K562 (cell line): Measurements from ENCODE around the gene ZDHHC18. TPM values are rescaled to one million over a fixed set of nuclear protein-coding genes. Genes with fewer than 3 reads are reported as not detected.
A peak's percentile ranks its signal among the peaks of the same experiment; 100 is the strongest.
"Not testable (repeated sequence)": the region's sequence is repeated elsewhere in the genome, so short reads cannot be mapped to it uniquely, and the experiment has no call there.

ENCODE experiments used
- ATAC-seq: fragments of 200-7000 bp; cut with Tn5 transposase; 3 replicates; pipeline ENCODE4 v1.9.1; 2020; ENCODE audit warnings: moderate library complexity
- BruUV-seq: library from RNA; stranded (reverse); fragments of 400-500 nt; replicated peaks from 2 replicates; lab custom pipeline; 2021; lab: Mats Ljungman, UMichigan
- CTCF ChIA-PET: fragments of 300-600 bp; formaldehyde crosslinking; extraction: SDS; loops from one replicate; lab custom pipeline; 2021; ENCODE audit warnings: low intra/inter-chr PET ratio; lab: Yijun Ruan, JAX
- POLR2A ChIA-PET: fragments of 300-600, 350-650 bp; sonication (Branson Sonifier 250); formaldehyde crosslinking; extraction: SDS; loops from one replicate; lab custom pipeline; 2021; ENCODE audit warnings: antibody characterized with exemption, inconsistent platforms; lab: Yijun Ruan, JAX
- DNase-seq, 4 experiments: peaks; one replicate each; pipeline versions ENCODE4 v3.0.0 to v3.0.0-alpha.2; 2011 to 2018; ENCODE audit warnings: low spot score in 3 of 4, mixed read lengths in 3 of 4; ENCODE audit errors: extremely low read depth in 1 of 4
- FAIRE-seq: peaks from 2 replicates; lab custom pipeline; 2011; peaks lifted over from hg19 to GRCh38; lab: Jason Lieb, UNC
- H2AFZ ChIP-seq: 2 replicates; pipeline ENCODE4 v1.6.0; 2011; ENCODE audit warnings: low read depth, low read length, control low read depth, inconsistent platforms
- H3K27ac ChIP-seq: fragments of 200-600 bp; 3 replicates; pipeline ENCODE4 v1.8.0; 2011; ENCODE audit warnings: low read depth, mild to moderate bottlenecking, control low read depth, inconsistent platforms, low read length, moderate library complexity, mixed read lengths; ENCODE audit errors: extremely low read depth
- H3K27me3 ChIP-seq, 2 experiments: fragments of 300-600 bp in 1 of 2; 2 replicates in 1 of 2; 3 replicates in 1 of 2; pipeline versions ENCODE4 v1.6.0 to v1.8.0; 2011; ENCODE audit warnings: inconsistent platforms in 2 of 2, low read length in 2 of 2, mild to moderate bottlenecking in 1 of 2, mixed read lengths in 1 of 2, moderate library complexity in 1 of 2; ENCODE audit not compliant: control insufficient read depth in 2 of 2, insufficient read depth in 2 of 2
- H3K36me3 ChIP-seq: fragments of 300-600 bp; 3 replicates; pipeline ENCODE4 v1.8.0; 2011; ENCODE audit warnings: mild to moderate bottlenecking, low read length, inconsistent platforms; ENCODE audit not compliant: control insufficient read depth, insufficient read depth
- H3K4me1 ChIP-seq, 2 experiments: fragments of 200-600 bp in 1 of 2; replicated peaks in 1 of 2; 2 replicates in 1 of 2; 3 replicates in 1 of 2; pipeline versions ENCODE4 v1.5.1 to v1.8.0; 2011; ENCODE audit warnings: inconsistent platforms in 2 of 2, low read length in 2 of 2, mild to moderate bottlenecking in 1 of 2, mixed read lengths in 1 of 2, moderate library complexity in 1 of 2; ENCODE audit not compliant: control insufficient read depth in 2 of 2, insufficient read depth in 2 of 2
- H3K4me2 ChIP-seq: 2 replicates; pipeline ENCODE4 v1.6.1; 2011; ENCODE audit warnings: low read length, control low read depth, inconsistent platforms, mixed read lengths; ENCODE audit not compliant: insufficient read depth
- H3K4me3 ChIP-seq: fragments of 200-600 bp; sonication (generic), shearing (Covaris generic); 2 replicates; pipeline ENCODE4 v1.5.1; 2016; ENCODE audit warnings: control low read depth, inconsistent platforms
- H3K79me2 ChIP-seq: fragments of 200-600 bp; 3 replicates; pipeline ENCODE4 v1.8.0; 2011; ENCODE audit warnings: low read length, inconsistent platforms; ENCODE audit not compliant: control insufficient read depth, insufficient read depth
- H3K9ac ChIP-seq, 2 experiments: 2 replicates each; pipeline versions ENCODE4 v1.6.0 to v1.6.1; 2011; ENCODE audit warnings: low read depth in 2 of 2, low read length in 2 of 2, control low read depth in 1 of 2, inconsistent platforms in 1 of 2, mild to moderate bottlenecking in 1 of 2, mixed read lengths in 1 of 2; ENCODE audit not compliant: insufficient read depth in 1 of 2
- H3K9me1 ChIP-seq: one replicate; pipeline ENCODE4 v1.6.0; 2011; ENCODE audit warnings: inconsistent platforms, mild to moderate bottlenecking, low read length, moderate library complexity; ENCODE audit not compliant: control insufficient read depth, insufficient read depth
- H3K9me3 ChIP-seq: replicated peaks from 2 replicates; pipeline ENCODE4 v1.5.1; 2011; ENCODE audit warnings: low read depth, low read length, inconsistent platforms; ENCODE audit not compliant: control insufficient read depth, insufficient read depth
- H4K20me1 ChIP-seq: replicated peaks from 2 replicates; pipeline ENCODE4 v1.6.1; 2011; ENCODE audit warnings: low read length, inconsistent platforms, mixed read lengths; ENCODE audit not compliant: control insufficient read depth, insufficient read depth
- CEBPG ChIP-seq, 3 experiments: fragments of 200-800 bp in 1 of 3; sonication (Bioruptor generic) in 1 of 3; sonication (generic) in 1 of 3; formaldehyde crosslinking in 1 of 3; IDR thresholded peaks in 2 of 3; conservative IDR thresholded peaks in 1 of 3; 2 replicates each; pipeline versions ENCODE4 v1.6.1 to v1.8.0; 2016 to 2022; ENCODE audit warnings: missing compliant biosample characterization in 2 of 3, missing genetic modification characterization in 2 of 3, mild to moderate bottlenecking in 1 of 3, missing genetic modification reagents in 1 of 3
- RBFOX2 ChIP-seq: fragments of 200-400 bp; formaldehyde crosslinking; IDR thresholded peaks from 2 replicates; pipeline ENCODE4 v1.6.1; 2017; ENCODE audit warnings: low read depth, mild to moderate bottlenecking, low read length, moderate library complexity
- ZNF121 ChIP-seq: sonication (generic); formaldehyde crosslinking; conservative IDR thresholded peaks from 2 replicates; pipeline ENCODE4 v1.8.0; 2022; ENCODE audit warnings: missing genetic modification reagents
- WGBS: fragments of 100-300 bp; shearing (Covaris generic); methylation state at CpG from one replicate; pipeline ENCODE4 v1.1.6; 2016; ENCODE audit warnings: low coverage, mixed read lengths; ENCODE audit not compliant: insufficient coverage; ENCODE audit errors: missing lambda C conversion rate; 5-methylcytosine and 5-hydroxymethylcytosine counted together
- in situ Hi-C: fragments of 300-500 bp; cut with MboI; formaldehyde crosslinking; loops from 4 replicates; pipeline ENCODE4 v1.15.0; 2018; ENCODE audit warnings: inconsistent platforms, mixed read lengths
- intact Hi-C: fragments of 100-400 bp; cut with micrococcal nuclease; formaldehyde crosslinking; loops from 2 replicates; pipeline ENCODE4 v1.14.2; 2022
- polyA plus RNA-seq, 8 experiments: library from polyadenylated mRNA; depleted of rRNA in 4 of 8; stranded (reverse) in 5 of 8; unstranded in 3 of 8; fragments of >200 nt; fragmentation: Nextera tagmentation in 2 of 8; fragmentation: Illumina TruSeq in 1 of 8; extraction: Ambion mirVana in 2 of 8; extraction: Trizol in 1 of 8; gene quantifications; 2 replicates each; pipeline versions ENCODE4 v1.2.1 to v1.2.3, GENCODE V29; 2011 to 2014; ENCODE audit warnings: inconsistent platforms in 1 of 8, missing spikeins in 1 of 8
- total RNA-seq, 7 experiments: library from RNA; depleted of rRNA in 6 of 7; stranded (reverse); fragments of >200 nt in 6 of 7; fragmentation: Illumina TruSeq in 2 of 7; extraction: Trizol in 2 of 7; gene quantifications; 2 replicates each; pipeline versions ENCODE4 v1.2.1 to v1.2.3, GENCODE V29; 2011 to 2021; ENCODE audit warnings: low replicate concordance in 1 of 7
- TF ChIP-seq, protein P1 (sequence below), 2 experiments: fragments of 450-650 bp in 1 of 2; sonication (generic) in 1 of 2; formaldehyde crosslinking in 1 of 2; IDR thresholded peaks in 1 of 2; conservative IDR thresholded peaks in 1 of 2; 2 replicates each; pipeline versions ENCODE4 v1.6.1 to v1.8.1; 2016 to 2023; ENCODE audit warnings: mild to moderate bottlenecking in 2 of 2, moderate library complexity in 2 of 2, inconsistent platforms in 1 of 2, missing genetic modification reagents in 1 of 2

The ZDHHC18 gene
- total and polyA plus RNA-seq, 9 of the 15 experiments (the other 6 are each of a cell fraction or from before 2014, with no cell fraction given) = 0.42 to 35.6 (median 15.8) TPM

GRCh38 chr1:26881611-26882010, 55.1 kb downstream of the ZDHHC18 start:
- H3K9me1 ChIP-seq; H3K9me3 ChIP-seq; in situ Hi-C loops; H3K27ac ChIP-seq; BruUV-seq; FAIRE-seq; H3K4me3 ChIP-seq; CTCF ChIA-PET; ATAC-seq; H3K9ac ChIP-seq; H3K79me2 ChIP-seq; H3K4me2 ChIP-seq; intact Hi-C loops; H2AFZ ChIP-seq; H3K27me3 ChIP-seq; H3K4me1 ChIP-seq; H4K20me1 ChIP-seq; DNase-seq; TF ChIP-seq CEBPG (tag; conservative IDR thresholded peaks at IDR 0.05 in 1 of 2, IDR thresholded peaks at IDR 0.05 in 1 of 2): not testable (repeated sequence)
- H3K36me3 ChIP-seq = peaks cover 92% of the 10 kb centered on the region
- WGBS = 82% methylated on average over 6 of the region's 6 CpGs
- POLR2A ChIA-PET = interaction anchor here (0.6 to 12.0 kb wide), 8 partner anchors 9 to 322 kb away, joined by 3 to 110 read pairs (median 4); partner anchors contain the start of genes GPATCH3 and GPN2
- TF ChIP-seq RBFOX2 = peak; percentile 38; the same call in 1 of the 2 replicates
- 0 out of 2 replicates have a peak, but pooled peaks have one; percentile 19 for TF ChIP-seq CEBPG (CRISPR knock-in tag; IDR thresholded peaks at IDR 0.05)
- TF ChIP-seq ZNF121 (CRISPR knock-in tag) = peak; percentile 73; the same call in 1 of the 2 replicates
- TF ChIP-seq, protein P1, sequence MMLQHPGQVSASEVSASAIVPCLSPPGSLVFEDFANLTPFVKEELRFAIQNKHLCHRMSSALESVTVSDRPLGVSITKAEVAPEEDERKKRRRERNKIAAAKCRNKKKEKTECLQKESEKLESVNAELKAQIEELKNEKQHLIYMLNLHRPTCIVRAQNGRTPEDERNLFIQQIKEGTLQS (IDR thresholded peaks at IDR 0.05) = peak; percentile 44
- TF ChIP-seq, protein P1 (CRISPR knock-in tag; conservative IDR thresholded peaks at IDR 0.05) = not testable (repeated sequence)
